Prostate gland (tissue), 2 donors: ENCODE results near the gene ARHGAP25. TPM values are rescaled to one million over a fixed set of nuclear protein-coding genes. Genes with fewer than 3 reads are reported as not detected.

Experiments used
- DNase-seq: peaks from one replicate; pipeline ENCODE4 v3.0.0-alpha.2; 2019; ENCODE audit warnings: low spot score
- H3K27ac ChIP-seq, 2 donors: fragments of 200-600 bp; sonication (generic); 2 replicates each; pipeline ENCODE4 v1.5.1; 2017 to 2019
- H3K27me3 ChIP-seq: fragments of 200-600 bp; sonication (generic); replicated peaks from 2 replicates; pipeline ENCODE4 v1.5.1; 2019; ENCODE audit not compliant: insufficient read depth
- H3K36me3 ChIP-seq, 2 donors: fragments of 200-600 bp; sonication (generic); 1 replicate in 1 of 2; 2 replicates in 1 of 2; pipeline versions ENCODE4 v1.5.1 to v1.8.1; 2017 to 2019
- H3K4me1 ChIP-seq: fragments of 200-600 bp; sonication (generic); replicated peaks from 2 replicates; pipeline ENCODE4 v1.5.1; 2019
- H3K4me3 ChIP-seq, 2 donors: fragments of 200-600 bp; sonication (generic); 2 replicates each; pipeline ENCODE4 v1.5.1; 2017 to 2019
- H3K9me3 ChIP-seq: fragments of 200-600 bp; sonication (generic); 2 replicates; pipeline ENCODE4 v1.5.1; 2017
- POLR2A ChIP-seq: fragments of 450-650 bp; IDR thresholded peaks from one replicate; pipeline ENCODE4 v1.6.1; 2016; ENCODE audit warnings: antibody characterized with exemption, mild to moderate bottlenecking
- POLR2AphosphoS5 ChIP-seq: sonication (generic); formaldehyde crosslinking; IDR thresholded peaks from one replicate; pipeline ENCODE4 v1.6.1; 2017; ENCODE audit warnings: antibody characterized with exemption
- WGBS: methylation state at CpG from one replicate; pipeline ENCODE4 v1.1.5; 2018; 5-methylcytosine and 5-hydroxymethylcytosine counted together
- intact Hi-C: fragments of 100-400 bp; cut with DNase I; formaldehyde crosslinking; loops from one replicate; pipeline ENCODE4 v1.14.2; 2022
- total RNA-seq, 2 donors: library from RNA; depleted of rRNA; stranded (reverse); fragments of >200 nt; gene quantifications; one replicate each; pipeline ENCODE4 v1.1.0, GENCODE V29; 2016
- TF ChIP-seq, protein P1 (sequence below), 4 experiments: fragments of 200-600 bp in 2 of 4; fragments of 450-650 bp in 2 of 4; sonication (generic) in 2 of 4; IDR thresholded peaks; 1 replicate in 3 of 4; 2 replicates in 1 of 4; pipeline ENCODE4 v1.5.1; 2016 to 2019; ENCODE audit warnings: antibody characterized with exemption in 4 of 4, mild to moderate bottlenecking in 2 of 4, moderate library complexity in 2 of 4

ARHGAP25 gene
- total RNA-seq, 2 donors from 2014 or later = 5.0 to 6.2 TPM

DNA sequence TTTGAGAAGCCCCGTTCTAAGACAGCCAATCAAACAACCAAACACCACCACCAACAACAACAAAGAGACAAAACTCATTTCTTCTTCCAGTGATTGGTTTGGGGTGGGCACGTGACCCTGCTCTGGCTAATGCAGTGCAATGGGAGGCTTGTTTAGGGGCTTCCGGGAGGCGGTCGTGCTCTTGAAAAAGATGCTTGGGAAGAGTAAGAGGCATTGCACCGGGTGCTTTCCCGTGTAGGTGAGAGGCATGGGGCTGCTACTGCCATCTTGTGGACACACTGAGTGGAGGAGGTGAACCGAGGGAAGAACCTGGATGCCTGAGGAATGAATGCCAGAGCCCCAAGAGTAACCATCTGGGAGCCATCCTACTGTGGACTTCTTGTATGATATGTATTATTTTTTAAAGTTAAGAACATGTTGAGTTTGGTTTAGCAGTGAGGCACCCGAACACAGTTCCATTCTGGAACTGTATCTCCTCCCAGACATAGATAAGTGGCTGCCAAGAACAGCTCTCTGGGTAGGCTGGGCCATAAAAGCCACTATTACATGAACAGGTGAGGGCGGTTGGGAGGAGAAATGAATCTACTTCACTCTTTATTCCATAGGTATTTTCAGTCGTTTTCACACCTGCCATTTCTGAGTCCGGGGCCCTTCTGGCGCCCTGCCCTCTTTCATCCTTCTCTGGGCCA is 19.1 kb upstream of the ARHGAP25 start:
- Histone ChIP-seq H3K4me3 (no peak overlapping the region), H3K36me3 (no peaks in the 10 kb centered on the region), H3K27ac (no peak overlapping the region), H3K9me3 (no peaks in the 10 kb centered on the region), H3K27me3 (no peaks in the 10 kb centered on the region), H3K4me1 (no peaks in the 10 kb centered on the region)
- no peak for TF ChIP-seq POLR2AphosphoS5
- TF ChIP-seq, protein P1, sequence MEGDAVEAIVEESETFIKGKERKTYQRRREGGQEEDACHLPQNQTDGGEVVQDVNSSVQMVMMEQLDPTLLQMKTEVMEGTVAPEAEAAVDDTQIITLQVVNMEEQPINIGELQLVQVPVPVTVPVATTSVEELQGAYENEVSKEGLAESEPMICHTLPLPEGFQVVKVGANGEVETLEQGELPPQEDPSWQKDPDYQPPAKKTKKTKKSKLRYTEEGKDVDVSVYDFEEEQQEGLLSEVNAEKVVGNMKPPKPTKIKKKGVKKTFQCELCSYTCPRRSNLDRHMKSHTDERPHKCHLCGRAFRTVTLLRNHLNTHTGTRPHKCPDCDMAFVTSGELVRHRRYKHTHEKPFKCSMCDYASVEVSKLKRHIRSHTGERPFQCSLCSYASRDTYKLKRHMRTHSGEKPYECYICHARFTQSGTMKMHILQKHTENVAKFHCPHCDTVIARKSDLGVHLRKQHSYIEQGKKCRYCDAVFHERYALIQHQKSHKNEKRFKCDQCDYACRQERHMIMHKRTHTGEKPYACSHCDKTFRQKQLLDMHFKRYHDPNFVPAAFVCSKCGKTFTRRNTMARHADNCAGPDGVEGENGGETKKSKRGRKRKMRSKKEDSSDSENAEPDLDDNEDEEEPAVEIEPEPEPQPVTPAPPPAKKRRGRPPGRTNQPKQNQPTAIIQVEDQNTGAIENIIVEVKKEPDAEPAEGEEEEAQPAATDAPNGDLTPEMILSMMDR (IDR thresholded peaks at IDR 0.05) = peak in 3 of 4 experiments; percentile 41 to 62 (median 62)
- 48% methylated on average over 13 of the region's 13 CpGs for WGBS
- peak; percentile 52 for DNase-seq
- intact Hi-C loops = loop anchor here (5.0 kb wide), 1 partner anchor 238 kb away; no protein-coding TSS in a partner anchor

DNA sequence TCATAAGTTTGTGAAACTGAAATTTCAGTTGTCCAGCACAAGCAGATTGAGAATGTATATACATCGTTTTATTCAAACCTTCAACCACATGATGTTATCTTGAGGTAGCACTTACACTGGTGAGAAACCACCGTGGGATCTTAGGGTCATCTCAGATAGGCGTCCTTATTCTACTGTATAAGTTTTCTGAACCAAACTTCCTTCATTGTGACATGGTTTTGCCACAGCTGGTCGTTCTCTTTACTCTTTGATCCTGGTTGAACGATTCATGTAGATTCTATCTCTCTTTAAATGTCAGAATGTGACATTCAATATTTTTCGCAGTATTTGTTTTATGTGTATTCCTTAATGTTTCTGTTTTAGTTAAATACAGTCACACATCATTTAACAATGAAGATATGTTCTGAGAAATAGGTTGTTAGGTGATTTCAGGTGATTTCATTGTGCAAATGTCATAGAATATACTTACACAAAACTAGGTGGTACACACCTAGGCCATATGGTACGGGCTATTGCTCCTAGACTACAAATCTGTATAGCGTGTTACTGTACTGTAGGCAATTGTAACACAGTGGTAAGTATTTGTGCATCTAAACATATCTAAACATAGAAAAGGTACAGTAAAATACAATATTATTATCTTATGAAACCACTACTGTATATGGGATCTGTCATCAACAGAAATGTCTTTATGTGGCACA is 17.9 kb upstream of the ARHGAP25 start:
- 77% methylated on average over 8 of the region's 8 CpGs for WGBS
- intact Hi-C loops = loop anchor here (5.0 kb wide), 1 partner anchor 239 kb away; no protein-coding TSS in a partner anchor

DNA sequence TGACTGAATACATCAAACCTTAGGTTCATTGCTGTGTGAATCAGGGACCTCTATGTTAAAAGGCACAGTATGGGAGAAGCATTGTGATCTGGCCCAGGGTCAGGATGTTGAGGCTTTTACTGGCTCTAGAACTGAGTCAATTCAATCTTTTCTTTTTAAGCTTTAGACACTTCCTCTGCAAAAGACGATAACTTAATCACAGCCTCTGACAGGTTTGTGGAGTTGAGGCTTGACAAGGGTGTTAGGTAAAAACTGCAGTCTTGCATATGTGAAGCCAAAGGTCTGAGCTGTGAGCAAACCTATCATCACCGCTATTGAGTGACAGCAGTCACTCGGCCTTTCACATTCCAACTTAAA is 17.3 kb upstream of the ARHGAP25 start:
- DNase-seq = no peak
- H3K27me3 ChIP-seq = no peaks in the 10 kb centered on the region
- no peaks in the 10 kb centered on the region for H3K4me1 ChIP-seq
- no peaks in the 10 kb centered on the region for H3K36me3 ChIP-seq
- H3K27ac ChIP-seq = no peak overlapping the region
- 77% methylated on average over 3 of the region's 3 CpGs for WGBS
- intact Hi-C loops = loop anchor here (5.0 kb wide), 1 partner anchor 240 kb away; no protein-coding TSS in a partner anchor
- H3K4me3 ChIP-seq = no peak overlapping the region
- H3K9me3 ChIP-seq = no peaks in the 10 kb centered on the region
- TF ChIP-seq POLR2A (no peak), POLR2AphosphoS5 (no peak)
- TF ChIP-seq, protein P1 (IDR thresholded peaks at IDR 0.05) = no peak

More for the DNA sequence above, 17.9 kb upstream of the ARHGAP25 start:
- Histone ChIP-seq H3K9me3 (no peaks in the 10 kb centered on the region), H3K4me3 (no peak overlapping the region), H3K4me1 (no peaks in the 10 kb centered on the region), H3K27me3 (no peaks in the 10 kb centered on the region), H3K36me3 (no peaks in the 10 kb centered on the region), H3K27ac (no peak overlapping the region)
- no peak for DNase-seq
- TF ChIP-seq POLR2A (no peak), POLR2AphosphoS5 (no peak)
- TF ChIP-seq, protein P1 (IDR thresholded peaks at IDR 0.05) = no peak

DNA sequence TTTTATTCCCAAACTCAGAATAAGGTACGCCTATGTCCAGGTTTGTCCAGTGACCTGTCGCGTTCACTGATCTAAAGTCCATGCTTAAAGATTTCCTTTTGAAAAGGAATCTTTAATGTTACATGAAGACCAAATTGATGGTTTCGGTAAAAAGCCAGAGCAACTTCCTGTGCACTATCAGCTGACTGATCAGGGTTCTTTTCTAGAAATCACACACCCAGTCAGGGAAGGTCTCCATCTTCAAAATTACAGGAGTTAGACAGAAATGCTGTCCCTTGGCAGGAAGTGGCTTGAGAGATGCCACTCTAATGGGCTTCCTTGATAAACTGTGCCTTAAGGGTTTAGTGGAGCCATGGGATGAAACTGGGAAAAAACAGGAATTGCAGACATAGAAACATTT is 14.7 kb upstream of the ARHGAP25 start:
- intact Hi-C loops = loop anchor here (5.0 kb wide), 1 partner anchor 243 kb away; no protein-coding TSS in a partner anchor
- Histone ChIP-seq H3K4me1 (no peaks in the 10 kb centered on the region), H3K36me3 (no peaks in the 10 kb centered on the region), H3K27me3 (no peaks in the 10 kb centered on the region), H3K4me3 (no peak overlapping the region), H3K27ac (no peak overlapping the region), H3K9me3 (no peaks in the 10 kb centered on the region)
- WGBS = 91% methylated on average over 4 of the region's 4 CpGs
- TF ChIP-seq POLR2A (no peak), POLR2AphosphoS5 (no peak)
- TF ChIP-seq, protein P1 (IDR thresholded peaks at IDR 0.05) = no peak
- DNase-seq = no peak
